Caco-2 (cell line): ENCODE measurements around the gene LAD1. TPM values are rescaled to one million over a fixed set of nuclear protein-coding genes. Genes with fewer than 3 reads are reported as not detected.

Experiments used
- BruUV-seq: library from RNA; stranded (reverse); fragments of 400-500 nt; replicated peaks from 2 replicates; lab custom pipeline; 2021; lab: Mats Ljungman, UMichigan
- CTCF ChIA-PET: fragments of 300-600 bp; sonication (Branson Sonifier 250); formaldehyde crosslinking; loops from one replicate; lab custom pipeline; 2022; ENCODE audit warnings: antibody characterized with exemption; lab: Charles Lee
- POLR2A ChIA-PET: fragments of 300-600 bp; sonication (Branson Sonifier 250); formaldehyde crosslinking; loops from one replicate; lab custom pipeline; 2022; ENCODE audit warnings: antibody characterized with exemption; lab: Charles Lee
- DNase-seq, 2 experiments: peaks; one replicate each; pipeline versions ENCODE4 v3.0.0 to v3.0.0-alpha.2; 2020 to 2022
- H3K27me3 ChIP-seq: replicated peaks from 2 replicates; pipeline ENCODE4 v1.6.0; 2011; ENCODE audit warnings: low read length; ENCODE audit not compliant: control insufficient read depth, insufficient read depth
- H3K36me3 ChIP-seq: 2 replicates; pipeline ENCODE4 v1.5.1; 2011; ENCODE audit warnings: low read length; ENCODE audit not compliant: control insufficient read depth, insufficient read depth
- H3K4me1 ChIP-seq: fragments of 250-450 bp; sonication (Bioruptor Pico); 2 replicates; pipeline ENCODE4 v1.5.1; 2020; ENCODE audit warnings: mild to moderate bottlenecking
- H3K4me3 ChIP-seq: 2 replicates; pipeline ENCODE4 v1.5.1; 2011; ENCODE audit warnings: low read depth, mild to moderate bottlenecking, control low read depth, low read length
- H3K9me3 ChIP-seq: fragments of 250-450 bp; sonication (Bioruptor Pico); 2 replicates; pipeline ENCODE4 v1.5.1; 2020; ENCODE audit warnings: mild to moderate bottlenecking, moderate library complexity
- H3K27ac Mint-ChIP-seq: one replicate; pipeline ENCODE4 v1.8.0; 2022; ENCODE audit warnings: mixed read lengths; ENCODE audit not compliant: unreplicated experiment
- H3K27me3 Mint-ChIP-seq: one replicate; pipeline ENCODE4 v1.8.0; 2022; ENCODE audit warnings: mixed read lengths; ENCODE audit not compliant: insufficient read depth, unreplicated experiment
- H3K36me3 Mint-ChIP-seq: one replicate; pipeline ENCODE4 v1.8.0; 2022; ENCODE audit warnings: mild to moderate bottlenecking, mixed read lengths; ENCODE audit not compliant: insufficient read depth, unreplicated experiment
- H3K4me1 Mint-ChIP-seq: one replicate; pipeline ENCODE4 v1.8.0; 2022; ENCODE audit warnings: low read depth, mixed read lengths; ENCODE audit not compliant: unreplicated experiment
- H3K4me3 Mint-ChIP-seq: one replicate; pipeline ENCODE4 v1.8.0; 2022; ENCODE audit warnings: mild to moderate bottlenecking, moderate library complexity, mixed read lengths; ENCODE audit not compliant: unreplicated experiment
- H3K9me3 Mint-ChIP-seq: one replicate; pipeline ENCODE4 v1.8.0; 2022; ENCODE audit warnings: mixed read lengths; ENCODE audit not compliant: unreplicated experiment
- intact Hi-C: fragments of 100-400 bp; cut with micrococcal nuclease; formaldehyde crosslinking; loops from one replicate; pipeline ENCODE4 v1.10.0; 2022; ENCODE audit not compliant: unreplicated experiment
- total RNA-seq: library from RNA; stranded (reverse); gene quantifications from 2 replicates; pipeline ENCODE4 v1.2.3, GENCODE V29; 2022
- TF ChIP-seq, protein P1 (sequence below), 2 experiments: fragments of 200-600 bp in 1 of 2; IDR thresholded peaks; 1 replicate in 1 of 2; 2 replicates in 1 of 2; pipeline versions ENCODE4 v1.5.1 to v1.8.0; 2011 to 2022; ENCODE audit warnings: antibody characterized with exemption in 1 of 2, control low read depth in 1 of 2, inconsistent platforms in 1 of 2, low read depth in 1 of 2, low read length in 1 of 2, mild to moderate bottlenecking in 1 of 2, moderate library complexity in 1 of 2; ENCODE audit not compliant: insufficient read depth in 1 of 2, severe bottlenecking in 1 of 2, unreplicated experiment in 1 of 2

Gene LAD1
- total RNA-seq, 1 experiment from 2014 or later = 80.5 TPM

DNA sequence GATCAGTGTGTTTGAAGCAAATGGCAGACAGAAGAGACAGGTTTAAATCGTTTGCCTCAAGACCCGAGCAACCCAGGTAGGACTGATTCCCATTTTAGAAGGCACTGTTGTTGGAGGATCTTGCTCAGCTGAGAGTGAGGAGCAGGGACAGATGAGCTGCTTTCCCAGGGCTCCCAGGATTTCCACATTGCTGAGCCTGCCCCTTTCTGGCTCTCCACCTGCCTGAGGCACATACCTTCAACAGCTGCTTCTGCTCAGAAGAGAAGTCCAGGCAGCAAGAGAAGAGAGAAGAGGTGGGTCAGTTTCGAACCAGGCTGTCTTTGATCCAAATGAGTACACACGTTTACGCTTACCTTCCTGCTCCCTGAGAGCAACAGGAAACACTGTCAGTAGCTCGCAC is 27.3 kb downstream of the LAD1 start:
- no TSS peak for BruUV-seq
- H3K4me3 ChIP-seq = no peak overlapping the region
- H3K4me1 ChIP-seq = peaks cover 28% of the 10 kb centered on the region
- Mint-ChIP-seq H3K27me3 (peaks cover 11% of the 10 kb centered on the region), H3K9me3 (no peaks in the 10 kb centered on the region), H3K4me1 (peaks cover 25% of the 10 kb centered on the region), H3K27ac (no peak overlapping the region), H3K36me3 (peaks cover 3% of the 10 kb centered on the region), H3K4me3 (no peak overlapping the region)
- no peak for DNase-seq
- ChIA-PET CTCF (interaction anchor here (0.6 to 1.2 kb wide), 2 partner anchors 11 to 25 kb away, joined by 3 read pairs; no protein-coding TSS in a partner anchor), POLR2A (interaction anchor here (0.5 to 0.6 kb wide), 2 partner anchors 95 to 97 kb away, joined by 4 to 5 read pairs; partner anchors contain the start of gene PHLDA3)
- intact Hi-C loops = no loop called here
- no peaks in the 10 kb centered on the region for H3K27me3 ChIP-seq
- no peaks in the 10 kb centered on the region for H3K36me3 ChIP-seq
- TF ChIP-seq, protein P1, sequence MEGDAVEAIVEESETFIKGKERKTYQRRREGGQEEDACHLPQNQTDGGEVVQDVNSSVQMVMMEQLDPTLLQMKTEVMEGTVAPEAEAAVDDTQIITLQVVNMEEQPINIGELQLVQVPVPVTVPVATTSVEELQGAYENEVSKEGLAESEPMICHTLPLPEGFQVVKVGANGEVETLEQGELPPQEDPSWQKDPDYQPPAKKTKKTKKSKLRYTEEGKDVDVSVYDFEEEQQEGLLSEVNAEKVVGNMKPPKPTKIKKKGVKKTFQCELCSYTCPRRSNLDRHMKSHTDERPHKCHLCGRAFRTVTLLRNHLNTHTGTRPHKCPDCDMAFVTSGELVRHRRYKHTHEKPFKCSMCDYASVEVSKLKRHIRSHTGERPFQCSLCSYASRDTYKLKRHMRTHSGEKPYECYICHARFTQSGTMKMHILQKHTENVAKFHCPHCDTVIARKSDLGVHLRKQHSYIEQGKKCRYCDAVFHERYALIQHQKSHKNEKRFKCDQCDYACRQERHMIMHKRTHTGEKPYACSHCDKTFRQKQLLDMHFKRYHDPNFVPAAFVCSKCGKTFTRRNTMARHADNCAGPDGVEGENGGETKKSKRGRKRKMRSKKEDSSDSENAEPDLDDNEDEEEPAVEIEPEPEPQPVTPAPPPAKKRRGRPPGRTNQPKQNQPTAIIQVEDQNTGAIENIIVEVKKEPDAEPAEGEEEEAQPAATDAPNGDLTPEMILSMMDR (IDR thresholded peaks at IDR 0.05; ENCODE audit: insufficient read depth in 1 of 2, low read depth in 1 of 2, low read length in 1 of 2, severe bottlenecking in 1 of 2, unreplicated experiment in 1 of 2) = no peak
- H3K9me3 ChIP-seq = no peaks in the 10 kb centered on the region

DNA sequence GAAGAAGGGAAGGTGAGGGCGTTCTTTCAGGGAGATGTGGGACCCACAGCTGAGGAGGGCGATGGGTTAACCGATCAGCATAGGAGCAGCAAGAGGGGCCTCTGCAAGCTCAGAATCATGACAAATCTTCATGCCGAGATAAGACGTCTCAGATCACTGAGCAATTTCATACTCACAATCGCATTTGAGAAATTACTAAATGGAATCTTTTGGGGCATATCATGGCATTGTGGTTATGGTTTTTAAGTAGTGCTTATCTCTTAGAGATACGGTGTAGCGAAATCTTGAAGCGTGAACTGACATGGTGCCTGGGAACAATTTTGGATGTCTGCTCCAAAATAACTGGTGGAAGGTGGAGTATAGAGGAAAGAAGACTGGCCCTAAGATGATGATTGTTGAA is 27.8 kb downstream of the LAD1 start:
- no TSS peak for BruUV-seq
- H3K27me3 Mint-ChIP-seq = peaks cover 11% of the 10 kb centered on the region
- no peak overlapping the region for H3K4me3 Mint-ChIP-seq
- ChIA-PET POLR2A (interaction anchor here (0.6 kb wide), 1 partner anchor 94 kb away, joined by 4 read pairs; no protein-coding TSS in a partner anchor), CTCF (interaction anchor here (1.2 kb wide), 1 partner anchor 25 kb away, joined by 3 read pairs; no protein-coding TSS in a partner anchor)
- Histone ChIP-seq H3K27me3 (no peaks in the 10 kb centered on the region), H3K4me3 (no peak overlapping the region), H3K9me3 (no peaks in the 10 kb centered on the region), H3K36me3 (no peaks in the 10 kb centered on the region), H3K4me1 (peaks cover 23% of the 10 kb centered on the region)
- H3K27ac Mint-ChIP-seq = no peak overlapping the region
- no peak for DNase-seq
- H3K4me1 Mint-ChIP-seq = peaks cover 21% of the 10 kb centered on the region
- H3K36me3 Mint-ChIP-seq = no peaks in the 10 kb centered on the region
- H3K9me3 Mint-ChIP-seq = no peaks in the 10 kb centered on the region
- TF ChIP-seq, protein P1 (IDR thresholded peaks at IDR 0.05; ENCODE audit: insufficient read depth in 1 of 2, low read depth in 1 of 2, low read length in 1 of 2, severe bottlenecking in 1 of 2, unreplicated experiment in 1 of 2) = no peak
- intact Hi-C loops = no loop called here

DNA sequence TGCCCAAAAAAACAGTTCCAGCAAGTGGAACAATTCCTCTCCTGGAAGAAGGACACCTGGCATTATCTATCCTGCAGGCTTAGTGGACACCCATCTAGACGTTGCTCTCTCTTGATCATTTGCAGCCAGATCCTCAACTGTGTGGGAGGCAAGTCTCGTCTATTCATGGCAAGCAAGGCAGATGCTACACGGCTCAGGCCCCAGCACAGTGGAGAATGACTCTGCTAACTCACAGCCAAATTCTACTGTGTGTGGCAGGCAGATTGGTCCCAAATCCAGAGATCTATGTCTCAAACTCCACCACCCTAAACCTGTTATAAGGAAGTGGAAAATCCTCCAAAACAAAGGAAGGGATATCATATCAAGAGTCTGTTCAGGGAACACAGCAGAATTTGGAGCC is 28.6 kb downstream of the LAD1 start:
- Histone ChIP-seq H3K4me1 (peaks cover 15% of the 10 kb centered on the region), H3K27me3 (no peaks in the 10 kb centered on the region), H3K9me3 (no peaks in the 10 kb centered on the region), H3K36me3 (no peaks in the 10 kb centered on the region), H3K4me3 (no peak overlapping the region)
- Mint-ChIP-seq H3K27ac (no peak overlapping the region), H3K36me3 (no peaks in the 10 kb centered on the region), H3K4me3 (no peak overlapping the region), H3K4me1 (peaks cover 16% of the 10 kb centered on the region), H3K27me3 (peaks cover 11% of the 10 kb centered on the region), H3K9me3 (no peaks in the 10 kb centered on the region)
- intact Hi-C loops = no loop called here
- BruUV-seq = no TSS peak
- no peak for DNase-seq
- ChIA-PET CTCF (no interaction called here), POLR2A (no interaction called here)
- TF ChIP-seq, protein P1 (IDR thresholded peaks at IDR 0.05; ENCODE audit: insufficient read depth in 1 of 2, low read depth in 1 of 2, low read length in 1 of 2, severe bottlenecking in 1 of 2, unreplicated experiment in 1 of 2) = no peak
